GM11168 (cell line): Measurements from ENCODE around the gene YPEL1.

Source experiments
- in situ Hi-C: fragments of 300-500 bp; cut with MboI; formaldehyde crosslinking; loops from one replicate; pipeline ENCODE4 v1.12.0; 2022; ENCODE audit warnings: low sequenced_read_pairs; ENCODE audit not compliant: unreplicated experiment

The YPEL1 gene, protein sequence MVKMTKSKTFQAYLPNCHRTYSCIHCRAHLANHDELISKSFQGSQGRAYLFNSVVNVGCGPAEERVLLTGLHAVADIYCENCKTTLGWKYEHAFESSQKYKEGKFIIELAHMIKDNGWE

DNA sequence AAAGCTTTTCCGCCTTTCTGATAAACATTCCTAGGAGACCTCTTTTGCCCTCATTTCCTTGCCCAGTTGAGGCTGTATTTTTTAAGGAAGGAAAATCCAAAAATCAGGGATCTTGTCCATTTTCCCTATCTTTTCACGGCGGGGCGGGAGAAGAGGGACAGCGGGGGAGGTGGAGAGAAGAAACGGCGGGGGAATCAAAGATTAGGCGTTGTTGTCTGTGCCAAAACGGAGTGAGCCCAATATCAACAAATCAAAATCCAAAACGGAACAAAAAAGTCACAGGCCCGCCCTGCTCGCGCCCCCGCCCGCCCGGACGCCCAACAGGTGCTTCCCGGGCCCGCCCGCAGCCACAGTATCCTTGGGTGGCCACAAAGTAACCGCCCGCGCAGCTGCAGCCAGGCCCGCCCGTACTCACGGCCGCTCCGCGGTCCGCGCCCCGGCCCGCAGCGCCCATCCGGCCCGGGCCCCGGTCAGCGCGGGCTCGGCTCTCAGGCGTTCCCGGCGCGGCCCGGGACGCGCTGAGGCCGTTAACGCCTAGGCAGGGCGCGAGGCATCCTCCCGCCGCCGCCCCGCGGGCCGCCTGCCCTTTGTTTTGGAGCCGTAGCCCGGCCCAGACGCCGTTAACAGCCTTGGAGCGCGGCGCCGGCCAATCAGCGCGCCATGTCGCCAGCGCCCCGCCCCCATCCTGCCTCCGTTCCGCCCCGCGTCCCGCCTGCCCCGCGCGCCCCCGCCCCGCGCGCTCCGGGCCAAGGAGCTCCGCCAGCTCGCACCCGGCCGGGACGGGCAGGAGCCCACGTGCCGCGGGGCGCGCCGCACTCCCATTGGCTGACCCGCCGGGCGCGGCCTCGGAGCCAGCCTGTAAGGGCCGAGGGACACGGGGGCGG lies at the start of gene YPEL1:
TSS of gene YPEL1 (minus strand) at position 595 of the 884 bp plus-strand sequence. CDS start 25,050 bp downstream, outside the sequence.
- in situ Hi-C loops, result no loop called here

DNA sequence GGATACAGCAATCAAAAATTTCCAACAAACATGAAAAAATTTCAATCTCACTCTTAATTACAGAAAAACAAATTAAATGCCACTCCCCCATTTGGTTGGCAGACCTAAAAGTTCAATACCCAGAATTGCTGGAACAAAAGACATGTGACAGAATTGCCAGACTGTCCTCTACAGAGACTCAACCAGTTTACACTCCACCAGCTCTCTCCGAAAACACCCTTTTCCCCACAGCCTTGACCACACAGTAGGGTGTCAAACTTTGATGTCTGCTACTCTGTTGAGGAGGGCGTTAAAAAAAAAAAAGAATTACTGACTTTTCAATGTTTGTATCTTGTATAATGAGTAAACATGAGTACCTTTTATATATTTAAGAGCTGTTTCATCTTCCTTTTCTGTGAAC lies 44.7 kb upstream of the YPEL1 start:
- in situ Hi-C loops, result no loop called here

DNA sequence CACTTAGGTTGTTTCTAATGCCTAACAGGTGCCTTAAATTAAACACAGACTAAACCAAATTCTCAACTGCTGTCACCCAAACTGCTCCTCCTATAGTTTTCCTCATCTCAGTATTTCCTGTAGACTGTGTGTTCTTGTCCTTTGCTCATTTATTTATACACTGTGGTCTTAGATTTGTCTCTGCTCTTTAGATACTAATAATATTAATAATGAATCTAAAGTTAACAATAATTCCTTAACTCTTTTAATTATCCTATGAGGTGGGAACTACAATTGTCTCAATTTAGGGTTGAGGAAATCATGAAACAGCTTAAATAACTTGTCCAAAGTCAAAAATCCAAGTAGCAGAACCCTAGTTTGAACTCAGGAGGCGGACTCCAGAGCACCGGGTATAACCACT lies 43.9 kb upstream of the YPEL1 start:
- in situ Hi-C loops, result no loop called here

DNA sequence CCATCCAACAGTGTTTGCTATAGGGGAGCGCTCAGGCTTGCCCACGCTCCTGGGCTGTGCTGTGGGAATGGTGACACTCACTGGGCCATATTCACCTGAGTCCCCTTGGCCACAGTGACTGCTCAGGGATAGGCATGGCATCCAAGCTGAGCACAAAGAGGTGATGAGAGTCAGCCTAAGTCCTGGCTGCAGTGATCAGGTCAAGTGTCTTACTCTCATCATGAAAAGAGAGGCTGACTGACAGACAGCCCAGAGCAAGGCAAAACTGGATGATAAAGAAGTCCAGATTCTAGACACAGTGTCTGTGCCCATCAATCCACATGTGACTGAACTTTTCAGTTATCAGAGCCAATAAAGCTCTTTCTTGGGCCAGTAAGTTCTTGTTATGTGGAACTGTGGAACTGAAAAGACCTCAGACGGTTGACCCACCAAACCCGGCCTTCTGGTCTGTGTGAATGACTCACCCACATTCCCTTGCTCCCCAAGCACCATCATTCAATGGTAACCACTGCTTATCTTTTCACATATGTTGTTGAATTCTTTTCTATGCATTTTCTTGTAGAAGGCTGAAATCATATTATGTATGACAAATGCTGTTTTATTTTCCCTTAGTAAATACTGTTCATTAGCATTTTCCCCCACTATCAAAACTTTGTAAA lies 43.2 kb upstream of the YPEL1 start:
- in situ Hi-C loops, result no loop called here

DNA sequence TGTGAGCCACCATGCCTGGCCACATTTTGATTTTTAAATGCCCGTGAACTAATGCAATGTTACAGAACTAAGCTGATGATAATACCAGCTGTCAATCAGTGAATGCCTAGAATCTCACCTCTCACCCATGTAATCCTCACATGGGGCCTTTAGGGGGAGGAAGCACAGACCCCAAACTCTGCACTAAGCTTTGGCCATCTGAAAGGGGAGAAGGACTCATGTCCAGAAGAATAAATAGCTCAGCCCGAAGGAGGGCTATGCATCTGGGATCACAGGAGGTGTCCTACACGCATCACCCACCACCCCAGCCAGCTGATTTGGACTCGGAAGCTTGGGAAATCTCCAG lies 36.0 kb upstream of the YPEL1 start:
- in situ Hi-C loops, result no loop called here

DNA sequence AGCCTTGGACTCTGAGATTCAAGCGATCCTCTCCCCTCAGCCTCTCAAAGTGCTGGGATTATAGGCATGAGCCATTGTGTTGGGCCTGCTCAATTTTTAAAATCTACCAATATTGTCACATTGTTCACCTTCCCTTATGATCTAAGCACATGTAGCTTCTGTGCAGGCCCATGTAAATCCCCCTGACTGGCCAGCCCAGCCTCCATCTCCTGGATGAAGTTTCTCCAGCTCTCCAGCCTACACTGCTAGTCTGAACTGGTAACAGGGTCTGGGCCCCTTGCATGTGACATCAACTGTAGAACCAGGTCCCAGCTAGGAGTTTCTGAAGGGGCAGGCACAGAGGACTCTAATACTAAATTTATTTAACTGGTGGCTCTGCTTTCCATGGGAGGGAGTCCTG lies 32.8 kb upstream of the YPEL1 start:
- in situ Hi-C loops, result no loop called here

DNA sequence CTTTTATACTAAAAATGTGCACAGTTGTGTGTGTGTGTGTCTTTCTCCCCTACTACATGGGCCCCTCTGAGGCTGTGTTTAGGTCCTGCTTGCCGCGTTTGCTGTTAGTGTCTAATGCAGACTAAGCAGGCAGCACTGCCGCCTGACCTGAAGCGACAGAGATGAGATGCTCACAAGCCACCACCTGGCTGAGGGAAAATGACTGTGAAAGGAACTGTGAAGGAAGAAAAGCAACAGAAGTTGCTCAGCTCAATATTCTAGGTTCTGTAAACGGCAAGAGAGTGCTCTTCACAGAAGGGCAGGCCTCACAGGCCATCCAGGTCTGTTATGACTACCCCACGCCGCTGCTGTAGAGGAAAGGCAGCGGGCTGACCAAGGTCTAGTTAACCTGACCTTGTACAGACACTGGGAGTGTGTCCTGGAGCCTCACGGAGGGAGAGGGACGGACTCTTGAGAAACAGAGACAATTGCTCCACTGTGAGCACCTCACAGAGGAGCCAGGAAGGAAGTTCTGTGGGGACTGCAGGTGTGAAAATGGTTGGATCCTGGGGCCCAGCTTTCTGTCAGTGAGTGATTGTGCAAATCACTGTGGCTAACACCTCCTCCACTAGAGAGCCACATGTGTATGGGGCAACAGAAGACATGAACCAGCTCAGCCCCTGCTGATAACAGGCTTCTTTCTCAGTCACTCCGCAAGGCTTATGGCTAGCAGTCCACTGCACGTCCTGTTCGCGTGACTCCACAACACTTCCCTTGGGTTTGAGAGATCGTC lies 31.3 kb upstream of the YPEL1 start:
- in situ Hi-C loops, result no loop called here

DNA sequence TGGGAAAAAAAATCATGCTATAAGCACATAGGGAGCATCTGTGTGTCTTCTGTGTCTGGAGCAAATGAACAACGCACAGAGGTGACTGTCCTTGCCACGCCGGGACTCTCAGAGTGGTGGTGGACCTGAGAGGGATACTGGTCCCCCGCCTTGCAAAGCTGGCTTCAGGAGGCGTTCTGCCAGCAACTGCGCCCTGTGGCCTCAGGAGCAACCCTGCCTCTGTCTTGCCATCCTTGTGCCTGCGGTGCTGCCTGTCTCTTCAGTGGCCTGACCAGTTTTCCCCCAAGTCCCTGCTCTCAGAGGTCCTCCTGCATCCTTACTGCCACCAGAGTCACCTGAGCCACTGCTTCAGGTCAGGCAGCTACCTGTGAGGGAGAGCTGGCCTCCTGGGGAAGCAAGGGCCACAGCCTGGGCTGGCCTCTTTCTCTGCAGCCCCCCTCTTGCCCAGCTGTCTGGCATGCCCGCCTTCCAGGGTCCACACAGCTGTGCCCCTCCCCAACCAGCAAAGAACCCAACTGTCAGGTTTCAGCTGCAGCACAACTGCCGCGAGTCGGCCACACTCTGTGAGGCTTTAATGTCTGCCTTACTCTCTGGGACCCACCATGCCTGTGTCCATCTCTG lies 30.4 kb upstream of the YPEL1 start:
- in situ Hi-C loops, result no loop called here

DNA sequence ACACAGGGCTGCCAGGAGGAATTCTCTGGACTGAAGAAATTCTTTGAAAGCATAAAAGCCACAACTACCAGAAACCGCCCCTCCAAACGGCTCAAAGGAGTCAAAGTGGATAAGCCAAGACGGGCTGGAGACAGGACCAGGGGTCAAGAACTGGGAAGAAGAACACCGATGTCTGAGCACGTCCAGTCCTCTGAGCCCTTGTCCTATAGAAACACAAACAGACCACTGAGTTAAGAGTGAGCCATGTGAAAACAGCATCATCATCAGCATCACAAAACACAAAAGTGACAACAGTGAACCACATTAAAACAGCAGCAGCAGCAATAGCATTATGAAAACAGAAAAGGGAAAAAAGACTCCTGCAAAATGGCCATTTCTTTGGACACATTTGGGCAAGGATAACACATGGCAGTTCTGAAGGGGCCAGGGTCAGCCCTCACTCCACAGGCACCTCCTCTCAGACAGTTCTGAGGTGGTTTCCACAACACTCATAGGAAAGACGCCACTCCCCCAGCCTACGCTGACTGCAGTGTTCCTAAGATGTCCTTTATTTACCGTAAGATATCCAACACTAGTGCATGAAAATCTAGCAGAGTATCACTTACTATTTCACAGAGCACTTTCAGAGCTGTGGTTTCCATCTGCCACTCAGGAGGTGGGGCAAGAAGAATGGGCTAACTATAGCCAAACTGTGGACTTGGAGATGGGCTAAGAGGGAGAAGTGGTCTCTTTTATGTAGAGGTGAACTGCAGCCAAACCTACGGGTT lies 28.6 kb upstream of the YPEL1 start:
- in situ Hi-C loops, result no loop called here

DNA sequence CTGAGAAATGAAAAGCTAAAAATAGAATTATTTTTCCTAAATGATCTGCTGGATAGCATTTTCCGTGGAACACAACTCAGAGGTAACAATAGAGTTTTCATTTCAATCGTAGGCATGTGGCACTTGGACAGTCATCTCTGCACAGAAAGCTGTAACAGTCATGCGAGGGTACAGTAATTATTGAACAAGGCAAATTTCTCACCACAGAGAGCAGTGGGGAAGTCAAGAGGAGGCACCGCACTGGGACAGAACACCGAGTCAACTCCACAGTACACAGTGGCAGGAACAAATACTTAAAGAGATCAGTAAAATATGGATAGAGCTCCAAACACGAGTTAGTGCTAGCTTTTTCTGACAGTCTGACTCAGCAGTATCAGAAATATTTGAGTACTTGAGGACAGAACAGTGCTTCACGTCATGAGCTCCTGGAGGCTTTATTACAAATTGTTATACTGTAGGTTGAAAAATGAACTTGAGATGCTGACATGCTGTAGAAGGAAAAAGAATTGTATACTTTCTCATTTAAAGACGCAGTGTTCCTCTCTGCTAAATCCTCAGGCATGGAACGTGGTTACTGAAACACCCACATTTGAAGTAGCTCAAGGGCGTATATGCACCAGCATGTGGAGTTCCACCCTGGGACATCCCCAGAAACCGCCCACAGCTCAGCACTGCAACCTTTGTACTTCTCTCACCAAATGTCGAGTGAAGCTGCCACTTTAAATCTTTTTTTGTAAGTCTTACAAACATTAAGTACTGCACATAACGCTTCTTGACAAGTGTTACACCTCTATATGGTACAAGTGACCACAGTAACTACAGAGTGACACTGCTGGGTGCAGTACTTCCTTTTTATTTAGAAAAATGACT lies 27.4 kb upstream of the YPEL1 start:
- in situ Hi-C loops, result no loop called here

DNA sequence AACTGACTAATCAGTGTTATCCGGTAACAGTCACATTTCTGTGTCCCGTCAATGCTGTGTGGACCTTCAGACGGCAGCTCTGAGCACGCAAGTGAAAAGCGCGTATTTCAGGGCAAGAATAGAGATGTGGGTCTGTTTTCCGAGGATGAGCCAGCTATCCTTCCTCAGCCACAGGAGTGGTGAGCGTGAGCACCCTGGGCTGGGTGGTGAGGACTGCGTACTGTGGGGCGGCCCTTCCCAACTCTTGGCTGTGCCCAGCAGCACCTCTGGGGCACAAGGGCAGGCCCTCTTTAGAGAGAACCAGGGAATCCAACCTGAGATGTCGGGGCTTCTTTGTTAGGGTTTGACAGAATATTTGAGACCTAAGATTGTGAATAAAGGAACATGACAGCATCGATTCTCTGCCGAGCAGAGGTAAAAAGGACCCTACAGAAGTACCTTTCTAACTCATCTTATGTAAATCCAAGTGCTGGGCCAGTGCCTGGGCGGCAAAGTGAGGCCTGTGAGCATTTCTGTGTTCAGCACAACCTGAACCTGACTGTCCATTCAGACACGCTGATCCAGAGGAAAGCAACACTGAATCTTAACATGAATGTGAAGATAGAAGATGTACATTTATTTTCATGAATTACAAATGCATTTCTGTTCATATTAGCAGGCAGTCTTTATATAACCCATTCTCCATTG lies 26.5 kb upstream of the YPEL1 start:
- in situ Hi-C loops, result no loop called here

DNA sequence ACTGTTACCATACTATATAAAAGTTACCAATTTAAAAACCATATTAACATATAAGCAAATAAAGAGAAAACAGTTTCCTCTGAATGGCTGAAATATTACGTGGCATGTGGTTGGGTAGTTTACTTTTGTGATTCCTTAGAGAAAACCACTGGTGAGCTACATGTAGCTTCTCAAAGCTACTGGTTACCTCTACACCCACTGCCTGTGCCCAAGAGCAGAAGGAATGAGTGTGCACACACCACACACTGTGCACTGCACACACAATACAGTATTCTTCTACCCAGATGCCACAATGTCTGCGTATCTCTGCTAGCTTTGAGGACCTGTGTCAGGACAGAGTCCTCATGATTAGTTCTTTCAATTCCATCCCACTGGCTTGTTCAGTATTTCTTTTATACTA lies 25.5 kb upstream of the YPEL1 start:
- in situ Hi-C loops, result no loop called here

DNA sequence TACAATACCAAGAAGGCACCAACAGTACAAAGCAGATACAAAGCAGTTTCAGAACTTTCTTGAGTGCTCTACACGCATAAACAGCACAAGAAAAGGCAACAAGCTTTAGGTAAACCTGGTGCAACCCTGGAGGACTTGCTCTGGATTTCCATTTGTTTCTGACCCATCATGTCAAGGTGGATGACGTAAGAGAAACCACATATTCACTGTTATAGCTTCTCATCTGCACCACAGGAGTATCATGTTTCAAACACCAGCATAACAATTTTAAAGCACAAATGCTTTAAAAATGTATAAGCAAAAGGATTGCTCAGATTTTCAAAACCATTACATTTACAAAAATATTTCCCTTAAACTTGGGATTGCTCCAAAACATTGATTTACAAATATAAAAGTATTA lies 25.0 kb upstream of the YPEL1 start:
- in situ Hi-C loops, result no loop called here

DNA sequence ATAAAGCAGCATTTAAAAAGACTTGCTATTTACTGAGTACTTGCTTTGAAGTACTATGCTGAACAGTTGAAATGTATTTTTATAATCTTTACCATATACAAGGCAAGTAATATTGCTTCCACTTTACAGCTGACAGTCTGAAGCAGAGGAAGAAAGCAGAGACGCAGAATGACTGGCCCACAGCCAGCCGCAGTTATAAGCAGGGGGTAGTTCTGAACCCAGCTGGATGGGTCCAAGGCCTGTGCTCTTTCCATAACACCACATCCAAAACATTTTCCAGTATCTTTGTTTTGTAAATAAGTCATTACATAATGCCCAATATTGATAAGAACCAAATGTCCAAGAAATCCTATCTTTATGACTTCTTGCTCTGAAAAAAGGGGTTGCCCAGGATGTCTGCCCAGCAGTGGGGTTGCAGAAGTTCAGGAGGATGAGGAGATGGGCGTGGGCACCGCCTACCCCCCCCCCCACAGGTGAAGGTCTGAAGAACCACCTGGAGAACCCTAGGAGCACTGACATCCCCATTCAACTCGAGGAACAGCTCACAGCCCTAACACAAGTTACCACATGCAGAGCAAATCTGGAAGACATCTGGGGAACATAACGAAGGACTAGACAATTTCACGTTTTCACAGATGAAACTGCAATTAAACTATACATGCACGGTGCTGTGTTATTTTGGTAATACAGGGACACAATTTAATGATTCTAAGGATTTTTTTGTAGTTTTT lies 24.2 kb upstream of the YPEL1 start:
- in situ Hi-C loops, result no loop called here

DNA sequence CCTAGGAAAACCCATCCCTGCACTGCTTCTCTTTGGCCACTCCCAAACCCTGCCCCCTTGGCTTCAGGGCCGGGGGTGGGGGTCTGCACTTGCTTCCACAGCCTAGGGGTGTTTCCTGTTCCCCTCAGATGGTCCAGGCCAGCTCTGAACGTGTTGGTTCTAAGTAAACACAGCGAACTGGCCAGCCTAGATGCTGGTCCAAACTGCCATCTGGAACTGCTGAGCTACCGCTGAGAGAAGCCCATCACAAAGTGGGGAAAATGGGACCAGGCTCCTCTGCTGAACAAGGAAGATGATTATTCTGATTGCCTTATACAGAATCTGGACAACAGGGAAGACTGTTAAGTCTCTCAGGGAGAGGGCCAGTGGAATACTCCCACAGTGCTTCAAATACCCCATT lies 23.5 kb upstream of the YPEL1 start:
- in situ Hi-C loops, result no loop called here

DNA sequence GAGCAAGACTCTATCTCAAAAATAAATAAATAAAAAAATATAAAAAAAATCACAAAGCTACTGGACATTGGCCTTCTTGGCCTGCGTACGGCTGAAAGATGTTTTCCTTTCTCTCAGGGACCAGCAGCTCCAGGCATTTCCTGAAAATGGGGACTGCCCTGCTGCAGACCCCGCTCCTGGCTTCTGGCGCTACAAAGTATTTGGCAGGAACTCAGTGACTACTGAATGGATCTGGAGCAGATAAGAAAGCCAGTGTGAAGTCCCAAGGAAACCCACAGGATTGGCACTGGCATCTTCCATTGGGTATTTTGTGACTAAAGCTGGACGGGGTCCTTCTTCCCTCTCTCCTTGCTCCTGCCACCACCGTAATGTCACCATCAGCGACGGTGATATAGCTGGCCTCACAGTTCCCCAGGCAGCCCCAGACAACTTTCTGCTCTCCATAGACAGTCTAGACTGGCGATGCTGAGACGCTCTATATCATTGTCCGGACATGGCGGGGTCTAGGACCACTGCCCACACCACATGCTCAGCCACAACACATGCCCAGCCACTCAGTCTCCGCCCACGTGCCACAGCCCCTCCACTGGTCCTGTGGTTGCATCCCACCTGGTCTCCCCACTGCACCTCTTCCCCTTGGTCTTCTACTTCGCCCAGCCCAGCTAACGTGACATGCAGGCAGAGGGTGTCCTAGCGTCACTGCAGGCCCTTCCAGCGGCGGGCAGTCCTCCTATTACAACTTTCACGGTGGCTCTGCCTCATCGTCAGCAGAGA lies 22.7 kb upstream of the YPEL1 start:
- in situ Hi-C loops, result no loop called here

DNA sequence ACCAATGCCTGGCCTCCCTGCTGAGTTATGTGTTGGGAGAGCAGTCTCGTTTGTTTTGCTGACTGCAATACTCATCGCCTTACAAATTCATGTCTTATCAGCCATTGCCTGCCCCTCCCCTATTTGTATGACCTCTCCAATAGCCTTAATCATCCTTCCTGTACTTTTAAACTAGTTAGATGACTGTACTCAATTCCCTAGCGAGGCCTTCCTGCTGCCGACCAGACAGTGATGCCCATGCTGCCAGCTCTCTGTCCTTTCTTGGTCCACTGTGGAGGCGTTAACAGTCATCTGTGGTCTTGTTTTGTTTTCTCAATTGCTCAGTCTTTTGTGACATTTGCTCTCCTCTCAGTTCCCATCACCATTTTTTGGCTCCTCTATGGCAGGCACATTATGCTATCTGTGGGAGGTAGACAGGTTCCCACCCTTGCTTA lies 20.3 kb upstream of the YPEL1 start:
- in situ Hi-C loops, result no loop called here
